MM.1S (cell line): ENCODE results near the gene AP1G1.
"Not testable (repeated sequence)": the region's sequence is repeated elsewhere in the genome, so short reads cannot be mapped to it uniquely, and the experiment has no call there.

Experiments
- EZH2 ChIP-seq: fragments of 300-600 bp; sonication (generic); optimal IDR thresholded peaks from 2 replicates; pipeline ENCODE3; 2017; ENCODE audit warnings: low read depth, mild to moderate bottlenecking, antibody characterized with exemption, low read length, mixed read lengths
- EZH2phosphoT487 ChIP-seq: fragments of 300-600 bp; sonication (generic); IDR thresholded peaks from 2 replicates; pipeline ENCODE4 v1.6.1; 2018; ENCODE audit warnings: antibody characterized with exemption, low read length
- TF ChIP-seq, protein P1 (sequence below): fragments of 300-600 bp; sonication (generic); IDR thresholded peaks from 2 replicates; pipeline ENCODE4 v1.5.1; 2016; ENCODE audit warnings: antibody characterized with exemption, low read length, mixed read lengths

DNA sequence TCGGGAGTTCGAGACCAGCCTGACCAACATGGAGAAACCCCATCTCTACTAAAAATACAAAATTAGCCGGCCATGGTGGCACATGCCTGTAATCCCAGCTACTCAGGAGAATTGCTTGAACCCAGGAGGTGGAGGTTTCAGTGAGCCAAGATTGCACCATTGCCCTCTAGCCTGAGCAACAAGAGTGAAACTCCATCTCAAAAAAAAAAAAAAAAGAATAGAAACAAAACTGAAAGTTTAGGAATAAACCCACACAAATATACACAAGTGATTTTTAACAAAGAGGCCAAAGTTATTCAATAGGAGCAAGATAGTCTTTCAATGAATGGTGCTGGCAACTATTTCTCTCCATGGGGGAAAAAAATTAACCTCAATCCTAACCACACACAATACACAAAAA lies 18.3 kb downstream of the AP1G1 start:
- not testable (repeated sequence) for TF ChIP-seq EZH2, EZH2phosphoT487
- TF ChIP-seq, protein P1, sequence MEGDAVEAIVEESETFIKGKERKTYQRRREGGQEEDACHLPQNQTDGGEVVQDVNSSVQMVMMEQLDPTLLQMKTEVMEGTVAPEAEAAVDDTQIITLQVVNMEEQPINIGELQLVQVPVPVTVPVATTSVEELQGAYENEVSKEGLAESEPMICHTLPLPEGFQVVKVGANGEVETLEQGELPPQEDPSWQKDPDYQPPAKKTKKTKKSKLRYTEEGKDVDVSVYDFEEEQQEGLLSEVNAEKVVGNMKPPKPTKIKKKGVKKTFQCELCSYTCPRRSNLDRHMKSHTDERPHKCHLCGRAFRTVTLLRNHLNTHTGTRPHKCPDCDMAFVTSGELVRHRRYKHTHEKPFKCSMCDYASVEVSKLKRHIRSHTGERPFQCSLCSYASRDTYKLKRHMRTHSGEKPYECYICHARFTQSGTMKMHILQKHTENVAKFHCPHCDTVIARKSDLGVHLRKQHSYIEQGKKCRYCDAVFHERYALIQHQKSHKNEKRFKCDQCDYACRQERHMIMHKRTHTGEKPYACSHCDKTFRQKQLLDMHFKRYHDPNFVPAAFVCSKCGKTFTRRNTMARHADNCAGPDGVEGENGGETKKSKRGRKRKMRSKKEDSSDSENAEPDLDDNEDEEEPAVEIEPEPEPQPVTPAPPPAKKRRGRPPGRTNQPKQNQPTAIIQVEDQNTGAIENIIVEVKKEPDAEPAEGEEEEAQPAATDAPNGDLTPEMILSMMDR, result not testable (repeated sequence)
